ENCODE results near the gene KRTCAP2. TPM values are rescaled to one million over a fixed set of nuclear protein-coding genes. Genes with fewer than 3 reads are reported as not detected.
"Not testable (repeated sequence)": the region's sequence is repeated elsewhere in the genome, so short reads cannot be mapped to it uniquely, and the experiment has no call there.

KRTCAP2 gene
- polyA plus RNA-seq, 3 donors: 157 to 256 (median 247) TPM

- 90% methylated on average over 3 of the region's 7 CpGs for WGBS (ENCODE audit: insufficient coverage)
- H3K27ac ChIP-seq (ENCODE audit: low read depth in 1 of 2, low read length in 2 of 2); H3K4me2 ChIP-seq (replicated peaks; ENCODE audit: extremely low read depth, low read length, poor library complexity, severe bottlenecking); H3K4me3 Mint-ChIP-seq; H4K20me1 ChIP-seq (ENCODE audit: insufficient read depth, low read length); H2AFZ ChIP-seq (ENCODE audit: insufficient read depth, low read depth, low read length, poor library complexity, severe bottlenecking); H3K9me3 Mint-ChIP-seq; intact Hi-C loops (cut with micrococcal nuclease); H3K4me3 ChIP-seq (replicated peaks in 1 of 3; ENCODE audit: low read depth in 2 of 3, low read length in 3 of 3); H3K36me3 ChIP-seq (replicated peaks in 1 of 2; ENCODE audit: control insufficient read depth in 1 of 2, insufficient read depth in 2 of 2, low read length in 2 of 2); H3K9me3 ChIP-seq (replicated peaks in 1 of 2; ENCODE audit: control insufficient read depth in 1 of 2, insufficient read depth in 1 of 2, low read length in 2 of 2); DNase-seq; H3K9ac ChIP-seq (ENCODE audit: insufficient read depth, low read length, poor library complexity, severe bottlenecking); H3K27me3 ChIP-seq (ENCODE audit: control insufficient read depth in 2 of 2, insufficient read depth in 2 of 2, low read length in 2 of 2); H3K27me3 Mint-ChIP-seq (ENCODE audit: low read depth in 3 of 3): not testable (repeated sequence)
- Mint-ChIP-seq H3K27ac (peak overlapping the region in 3 of 7 donors; percentile 97 to 100 (median 100)), H3K4me1 (peaks cover 56% of the 10 kb centered on the region), H3K36me3 (peaks cover 17 to 34% of the 10 kb centered on the region in 2 donors)
- H3K4me1 ChIP-seq (ENCODE audit: control insufficient read depth in 1 of 2, insufficient read depth in 2 of 2, low read length in 2 of 2): peaks cover 53 to 67% of the 10 kb centered on the region in 2 donors
- peaks cover 24% of the 10 kb centered on the region for H3K79me2 ChIP-seq (ENCODE audit: insufficient read depth, low read length)
These were observed 38.9 kb upstream of the KRTCAP2 start for GRCh38 chr1:155212051-155212440.

DNA sequence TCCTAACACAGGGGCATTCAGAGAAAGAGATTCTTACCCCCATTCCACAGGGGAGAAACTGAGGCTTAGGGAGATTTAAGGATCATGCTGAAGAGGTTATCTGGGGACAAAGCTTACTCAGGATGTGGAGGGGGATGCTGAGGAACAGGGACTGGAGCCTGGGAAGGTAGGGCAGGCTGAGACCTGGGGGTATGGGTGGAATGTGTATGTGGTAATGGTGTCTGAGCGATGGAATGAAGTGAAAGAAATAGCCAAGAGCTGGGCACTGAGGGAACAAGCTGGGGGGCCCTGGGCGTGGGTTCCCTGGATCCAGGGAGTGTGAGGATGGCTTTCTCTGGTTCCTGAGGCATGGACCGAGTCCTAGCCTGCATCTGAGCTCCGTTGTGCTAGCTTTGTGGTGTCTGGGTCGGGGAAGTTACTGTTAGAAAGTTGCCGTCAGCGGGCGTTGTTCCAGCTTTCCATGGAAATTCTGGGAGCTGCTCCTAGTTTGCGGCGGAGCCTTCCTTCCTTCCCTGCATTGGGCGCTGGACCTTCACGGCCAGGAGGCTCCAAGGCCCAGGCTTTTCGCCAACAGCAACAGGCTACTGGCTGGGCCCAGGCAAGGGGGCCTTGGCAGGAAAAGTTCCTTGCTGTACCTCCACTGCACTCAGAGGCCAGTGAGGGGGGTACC is 38.4 kb upstream of the KRTCAP2 start:
- H3K4me2 ChIP-seq (replicated peaks; ENCODE audit: extremely low read depth, low read length, poor library complexity, severe bottlenecking): peak overlapping the region; percentile 57
- DNase-seq; H4K20me1 ChIP-seq (ENCODE audit: insufficient read depth, low read length); H2AFZ ChIP-seq (ENCODE audit: insufficient read depth, low read depth, low read length, poor library complexity, severe bottlenecking); H3K9me3 Mint-ChIP-seq; H3K27me3 Mint-ChIP-seq (ENCODE audit: low read depth in 3 of 3); H3K27me3 ChIP-seq (ENCODE audit: control insufficient read depth in 2 of 2, insufficient read depth in 2 of 2, low read length in 2 of 2); H3K36me3 ChIP-seq (replicated peaks in 1 of 2; ENCODE audit: control insufficient read depth in 1 of 2, insufficient read depth in 2 of 2, low read length in 2 of 2); H3K9ac ChIP-seq (ENCODE audit: insufficient read depth, low read length, poor library complexity, severe bottlenecking); intact Hi-C loops (cut with micrococcal nuclease); H3K9me3 ChIP-seq (replicated peaks in 1 of 2; ENCODE audit: control insufficient read depth in 1 of 2, insufficient read depth in 1 of 2, low read length in 2 of 2): not testable (repeated sequence)
- peaks cover 56 to 72% of the 10 kb centered on the region in 2 donors for H3K4me1 ChIP-seq (ENCODE audit: control insufficient read depth in 1 of 2, insufficient read depth in 2 of 2, low read length in 2 of 2)
- peak overlapping the region; percentile 62 to 98 for H3K27ac ChIP-seq (ENCODE audit: low read depth in 1 of 2, low read length in 2 of 2)
- H3K36me3 Mint-ChIP-seq: peaks cover 17 to 33% of the 10 kb centered on the region in 2 donors
- H3K4me3 ChIP-seq (replicated peaks in 1 of 3; ENCODE audit: low read depth in 2 of 3, low read length in 3 of 3): peak overlapping the region in 1 of 3 experiments; percentile 90
- H3K27ac Mint-ChIP-seq: peak overlapping the region; percentile 97 to 100 (median 99)
- WGBS (ENCODE audit: insufficient coverage): 91% methylated on average over 6 of the region's 13 CpGs
- peaks cover 60% of the 10 kb centered on the region for H3K4me1 Mint-ChIP-seq
- H3K4me3 Mint-ChIP-seq: peak overlapping the region; percentile 63 to 74
- peaks cover 24% of the 10 kb centered on the region for H3K79me2 ChIP-seq (ENCODE audit: insufficient read depth, low read length)

All from CD14-positive monocyte (primary cell).